Fibroblast of mammary gland (primary cell): ENCODE measurements around the gene NRGN.

Source experiments
- DNase-seq: peaks from one replicate; pipeline ENCODE4 v3.0.0-alpha.2; 2010; ENCODE audit warnings: low read depth
- H3K4me3 ChIP-seq: 2 replicates; pipeline ENCODE4 v1.5.1; 2011; ENCODE audit warnings: low read depth, mild to moderate bottlenecking, low read length, moderate library complexity; ENCODE audit not compliant: control insufficient read depth
- CTCF ChIP-seq: conservative IDR thresholded peaks from 2 replicates; pipeline ENCODE4 v1.5.1; 2011; ENCODE audit warnings: low read depth, low read length, inconsistent platforms; ENCODE audit not compliant: control insufficient read depth, insufficient read depth

The NRGN gene

GRCh38 chr11:124778281-124778680 is 38.5 kb downstream of the NRGN start:
- H3K4me3 ChIP-seq, result no peak overlapping the region
- DNase-seq, result no peak
- peak; percentile 29 for TF ChIP-seq CTCF

DNA sequence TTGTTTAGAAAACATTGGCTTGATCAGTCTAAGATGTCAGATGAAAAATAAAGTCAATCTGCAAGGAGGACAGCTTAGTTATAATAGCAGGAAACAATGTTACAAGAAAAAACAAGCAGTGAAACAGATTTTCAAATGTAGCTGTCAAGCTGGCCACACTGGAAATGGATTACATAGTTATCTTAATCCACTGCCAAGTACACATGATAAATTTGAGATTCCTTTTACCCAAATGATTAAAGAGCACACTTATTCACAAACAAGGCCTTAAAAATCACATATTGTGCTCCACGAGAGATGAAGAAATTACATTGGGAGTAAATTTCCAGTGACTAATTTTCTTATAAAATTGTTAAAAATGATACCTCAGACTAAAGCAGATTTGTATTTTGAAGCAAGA is 39.8 kb downstream of the NRGN start:
- DNase-seq, result no peak
- no peak overlapping the region for H3K4me3 ChIP-seq
- TF ChIP-seq CTCF, result no peak

- no peak overlapping the region for H3K4me3 ChIP-seq
- DNase-seq, result no peak
- TF ChIP-seq CTCF, result no peak
Observed at GRCh38 chr11:124783002-124783401, 43.3 kb downstream of the NRGN start.

- no peak overlapping the region for H3K4me3 ChIP-seq
- no peak for DNase-seq
- TF ChIP-seq CTCF, result no peak
Observed at GRCh38 chr11:124784051-124784450, 44.3 kb downstream of the NRGN start.

GRCh38 chr11:124788521-124788920 is 48.8 kb downstream of the NRGN start:
- TF ChIP-seq CTCF, result no peak
- no peak overlapping the region for H3K4me3 ChIP-seq
- peak; percentile 40 for DNase-seq

GRCh38 chr11:124791626-124792341 is 52.0 kb downstream of the NRGN start:
- DNase-seq, result peak; percentile 44
- no peak overlapping the region for H3K4me3 ChIP-seq
- TF ChIP-seq CTCF, result no peak
